GM12864 (cell line): ENCODE data around the gene TRRAP.

ENCODE experiments used
- DNase-seq: peaks from one replicate; pipeline ENCODE4 v3.0.0-alpha.2; 2011; ENCODE audit warnings: low read depth
- H3K4me3 ChIP-seq: 2 replicates; pipeline ENCODE4 v1.5.1; 2011; ENCODE audit warnings: mild to moderate bottlenecking, low read depth, low read length, control low read depth
- CTCF ChIP-seq: IDR thresholded peaks from 2 replicates; pipeline ENCODE4 v1.5.1; 2011; ENCODE audit warnings: low read depth, mild to moderate bottlenecking, moderate library complexity, low read length, control low read depth, inconsistent platforms; ENCODE audit errors: missing control alignments

The TRRAP gene

GRCh38 chr7:98855610-98856422 is 22.5 kb upstream of the TRRAP start:
- TF ChIP-seq CTCF: no peak
- no peak for DNase-seq
- H3K4me3 ChIP-seq: no peak overlapping the region

GRCh38 chr7:98860071-98860470 is 18.3 kb upstream of the TRRAP start:
- DNase-seq: no peak
- no peak overlapping the region for H3K4me3 ChIP-seq
- TF ChIP-seq CTCF: no peak

GRCh38 chr7:98862203-98862602 is 16.1 kb upstream of the TRRAP start:
- TF ChIP-seq CTCF: no peak
- no peak overlapping the region for H3K4me3 ChIP-seq
- no peak for DNase-seq

GRCh38 chr7:98862716-98863420 is 15.5 kb upstream of the TRRAP start:
- no peak for DNase-seq
- no peak for TF ChIP-seq CTCF
- H3K4me3 ChIP-seq: no peak overlapping the region

- no peak for TF ChIP-seq CTCF
- H3K4me3 ChIP-seq: no peak overlapping the region
- no peak for DNase-seq
These were observed 14.7 kb upstream of the TRRAP start for GRCh38 chr7:98863601-98864000.

GRCh38 chr7:98864731-98865453 is 13.4 kb upstream of the TRRAP start:
- no peak overlapping the region for H3K4me3 ChIP-seq
- no peak for DNase-seq

More at GRCh38 chr7:98864731-98865453, 13.4 kb upstream of the TRRAP start:
- TF ChIP-seq CTCF: no peak
